IMR-90 (cell line): ENCODE results near the gene ESM1. TPM values are rescaled to one million over a fixed set of nuclear protein-coding genes. Genes with fewer than 3 reads are reported as not detected.

Source experiments
- ATAC-seq: fragments of 200-7000 bp; cut with Tn5 transposase; 2 replicates; pipeline ENCODE4 v1.9.1; 2020; ENCODE audit warnings: low read depth, mild to moderate bottlenecking, moderate library complexity
- BruUV-seq: library from RNA; stranded (reverse); fragments of 400-500 nt; replicated peaks from 2 replicates; lab custom pipeline; 2021; lab: Mats Ljungman, UMichigan
- CTCF ChIA-PET: fragments of 300-600 bp; formaldehyde crosslinking; extraction: SDS; loops from one replicate; lab custom pipeline; 2021; ENCODE audit warnings: antibody characterized with exemption; lab: Yijun Ruan, JAX
- POLR2A ChIA-PET: fragments of 300-600 bp; sonication (Branson Sonifier 250); formaldehyde crosslinking; loops from one replicate; lab custom pipeline; 2022; ENCODE audit warnings: antibody characterized with exemption; ENCODE audit not compliant: unreplicated experiment; lab: Charles Lee
- DNase-seq: peaks from one replicate; pipeline ENCODE4 v3.0.0; 2013
- H2AFZ ChIP-seq: replicated peaks from 2 replicates; pipeline ENCODE3; 2013; ENCODE audit warnings: low read length, mild to moderate bottlenecking; ENCODE audit not compliant: poor library complexity
- H2AK5ac ChIP-seq: 2 replicates; pipeline ENCODE4 v1.6.1; 2013; ENCODE audit warnings: low read depth, low read length, inconsistent platforms
- H2AK9ac ChIP-seq: replicated peaks from 2 replicates; pipeline ENCODE3; 2013; ENCODE audit warnings: mild to moderate bottlenecking, low read depth, low read length, moderate library complexity; ENCODE audit not compliant: poor library complexity
- H2BK120ac ChIP-seq: 2 replicates; pipeline ENCODE4 v1.6.1; 2013; ENCODE audit warnings: low read depth, low read length, inconsistent platforms
- H2BK15ac ChIP-seq: 3 replicates; pipeline ENCODE4 v1.6.1; 2013; ENCODE audit warnings: low read depth, low read length, inconsistent platforms
- H2BK20ac ChIP-seq: 2 replicates; pipeline ENCODE4 v1.6.1; 2013; ENCODE audit warnings: low read depth, mild to moderate bottlenecking, inconsistent platforms, low read length, moderate library complexity
- H2BK5ac ChIP-seq: 2 replicates; pipeline ENCODE4 v1.6.1; 2013; ENCODE audit warnings: mild to moderate bottlenecking, low read depth, low read length, inconsistent platforms; ENCODE audit not compliant: poor library complexity, severe bottlenecking
- H3K14ac ChIP-seq: replicated peaks from 2 replicates; pipeline ENCODE4 v1.6.1; 2013; ENCODE audit warnings: low read depth, low read length, inconsistent platforms
- H3K18ac ChIP-seq: 2 replicates; pipeline ENCODE4 v1.6.1; 2013; ENCODE audit warnings: low read depth, low read length, control low read depth
- H3K23ac ChIP-seq: 2 replicates; pipeline ENCODE4 v1.6.1; 2013; ENCODE audit warnings: low read depth, low read length, inconsistent platforms
- H3K27ac ChIP-seq: 2 replicates; pipeline ENCODE4 v1.5.1; 2013; ENCODE audit warnings: mild to moderate bottlenecking, control low read depth, low read length; ENCODE audit not compliant: insufficient read depth
- H3K27me3 ChIP-seq: 2 replicates; pipeline ENCODE4 v1.6.1; 2013; ENCODE audit warnings: low read length; ENCODE audit not compliant: control insufficient read depth, insufficient read depth
- H3K36me3 ChIP-seq: 2 replicates; pipeline ENCODE4 v1.6.1; 2013; ENCODE audit warnings: low read length, mixed read lengths; ENCODE audit not compliant: control insufficient read depth, insufficient read depth
- H3K4ac ChIP-seq: 2 replicates; pipeline ENCODE4 v1.6.1; 2013; ENCODE audit warnings: low read depth, low read length, inconsistent platforms
- H3K4me1 ChIP-seq: 2 replicates; pipeline ENCODE4 v1.6.1; 2013; ENCODE audit warnings: low read length, mixed read lengths; ENCODE audit not compliant: control insufficient read depth, insufficient read depth
- H3K4me2 ChIP-seq: 2 replicates; pipeline ENCODE4 v1.6.1; 2013; ENCODE audit warnings: low read depth, mild to moderate bottlenecking, control low read depth, low read length, moderate library complexity
- H3K4me3 ChIP-seq: 2 replicates; pipeline ENCODE4 v1.5.1; 2013; ENCODE audit warnings: low read depth, mild to moderate bottlenecking, control low read depth, low read length, moderate library complexity; ENCODE audit not compliant: insufficient read depth
- H3K56ac ChIP-seq: 2 replicates; pipeline ENCODE4 v1.6.1; 2013; ENCODE audit warnings: low read length, inconsistent platforms; ENCODE audit not compliant: insufficient read depth; ENCODE audit errors: extremely low read depth
- H3K79me1 ChIP-seq, 2 experiments: 2 replicates each; pipeline ENCODE4 v1.6.1; 2013; ENCODE audit warnings: low read length in 2 of 2, inconsistent platforms in 1 of 2, low read depth in 1 of 2
- H3K9ac ChIP-seq: 2 replicates; pipeline ENCODE4 v1.6.1; 2013; ENCODE audit warnings: low read depth, low read length, control low read depth
- H3K9me1 ChIP-seq: 2 replicates; pipeline ENCODE4 v1.6.1; 2013; ENCODE audit warnings: low read length, inconsistent platforms; ENCODE audit not compliant: insufficient read depth
- H3K9me3 ChIP-seq: 2 replicates; pipeline ENCODE4 v1.6.1; 2013; ENCODE audit warnings: low read length; ENCODE audit not compliant: control insufficient read depth, insufficient read depth
- H4K20me1 ChIP-seq: 2 replicates; pipeline ENCODE4 v1.6.1; 2013; ENCODE audit warnings: low read length, inconsistent platforms; ENCODE audit not compliant: insufficient read depth
- H4K5ac ChIP-seq: 2 replicates; pipeline ENCODE4 v1.6.1; 2013; ENCODE audit warnings: mild to moderate bottlenecking, low read depth, low read length, control low read depth
- H4K8ac ChIP-seq, 2 experiments: 2 replicates each; pipeline ENCODE4 v1.6.1; 2013; ENCODE audit warnings: low read depth in 2 of 2, low read length in 2 of 2, control low read depth in 1 of 2, inconsistent platforms in 1 of 2
- H4K91ac ChIP-seq: 2 replicates; pipeline ENCODE4 v1.6.1; 2013; ENCODE audit warnings: low read depth, low read length, inconsistent platforms; ENCODE audit not compliant: insufficient read depth
- BHLHE40 ChIP-seq: fragments of 150-350 bp; IDR thresholded peaks from 2 replicates; pipeline ENCODE4 v1.6.1; 2016; ENCODE audit warnings: mild to moderate bottlenecking, low read depth, low read length
- NFE2L2 ChIP-seq: fragments of 150-350 bp; IDR thresholded peaks from 2 replicates; pipeline ENCODE4 v1.6.1; 2016; ENCODE audit warnings: low read depth, mild to moderate bottlenecking, low read length
- RCOR1 ChIP-seq: IDR thresholded peaks from 2 replicates; pipeline ENCODE4 v1.6.1; 2012; ENCODE audit warnings: mild to moderate bottlenecking, low read length, improper control_type of control experiment; ENCODE audit not compliant: insufficient replicate concordance
- WGBS, 2 experiments: methylation state at CpG; one replicate each; pipeline versions ENCODE4 v1.1.5 to v1.1.7; 2013; ENCODE audit warnings: missing lambda C conversion rate in 2 of 2; ENCODE audit not compliant: insufficient read length in 1 of 2; ENCODE audit errors: extremely low coverage in 2 of 2; 5-methylcytosine and 5-hydroxymethylcytosine counted together
- dilution Hi-C: fragments of 300-500 bp; cut with HindIII; formaldehyde crosslinking; loops from one replicate; pipeline ENCODE4 v1.14.3; 2018; ENCODE audit warnings: low sequenced_read_pairs; ENCODE audit not compliant: unreplicated experiment
- in situ Hi-C: fragments of 300-500 bp; cut with MboI; formaldehyde crosslinking; loops from 3 replicates; pipeline ENCODE4 v1.14.3; 2019; ENCODE audit warnings: low sequenced_read_pairs, inconsistent platforms, mixed read lengths
- intact Hi-C: fragments of 100-400 bp; cut with micrococcal nuclease; formaldehyde crosslinking; loops from 2 replicates; pipeline ENCODE4 v1.10.0; 2022
- polyA plus RNA-seq, 3 experiments: library from polyadenylated mRNA; depleted of rRNA; stranded (reverse); fragments of >200 nt; gene quantifications; 2 replicates each; pipeline ENCODE4 v1.2.3, GENCODE V29; 2012; ENCODE audit warnings: low replicate concordance in 1 of 3
- total RNA-seq: library from RNA; depleted of rRNA; stranded (reverse); fragments of >200 nt; gene quantifications from 2 replicates; pipeline ENCODE4 v1.2.3, GENCODE V29; 2012

Gene ESM1
- total and polyA plus RNA-seq, 2 of the 4 experiments (the other 2 are of a cell fraction), result 7.1 to 10.2 TPM

DNA sequence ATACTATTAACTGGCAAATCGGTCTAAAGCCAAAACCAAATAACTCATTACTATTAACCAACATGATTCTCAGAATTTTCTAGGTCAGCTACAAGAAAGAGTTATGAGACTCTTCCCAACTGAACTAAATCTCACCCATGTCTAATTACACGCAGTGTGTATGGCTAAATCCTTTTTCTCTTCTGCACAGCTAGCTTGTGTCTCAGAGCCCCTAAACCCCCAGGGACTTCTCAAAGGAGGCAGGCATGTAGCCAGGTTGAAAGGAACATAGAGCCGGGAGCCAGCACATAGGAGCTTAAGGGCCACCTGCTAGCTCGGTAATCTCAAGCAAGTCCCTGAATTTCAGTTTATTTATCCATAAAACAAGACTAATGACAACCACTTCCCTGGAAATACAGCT is 36.4 kb upstream of the ESM1 start:
- 89% methylated on average over 2 of the region's 4 CpGs; no CpG with 5 or more reads in 1 of the 2 experiments for WGBS, 2 experiments
- H3K4ac ChIP-seq, result no peak overlapping the region
- ATAC-seq (no peak), DNase-seq (no peak)
- TF ChIP-seq RCOR1 (no peak), BHLHE40 (no peak), NFE2L2 (no peak)
- no peaks in the 10 kb centered on the region for H4K20me1 ChIP-seq
- in situ Hi-C loops (no loop called here), dilution Hi-C loops (no loop called here), intact Hi-C loops (no loop called here)
- no peak overlapping the region for H3K4me2 ChIP-seq
- H4K91ac ChIP-seq, result no peak overlapping the region
- no peak overlapping the region for H3K18ac ChIP-seq
- no peak overlapping the region for H3K23ac ChIP-seq
- ChIA-PET POLR2A (no interaction called here), CTCF (no interaction called here)
- BruUV-seq, result no TSS peak
- H4K5ac ChIP-seq, result no peak overlapping the region
- no peak overlapping the region for H3K14ac ChIP-seq
- no peak overlapping the region for H2AFZ ChIP-seq
- H3K27me3 ChIP-seq, result peaks cover 16% of the 10 kb centered on the region
- H3K27ac ChIP-seq, result no peak overlapping the region
- H3K4me3 ChIP-seq, result no peak overlapping the region
- no peak overlapping the region for H3K9ac ChIP-seq
- H2AK5ac ChIP-seq, result no peak overlapping the region
- no peak overlapping the region for H2AK9ac ChIP-seq
- H3K79me1 ChIP-seq, result no peaks in the 10 kb centered on the region
- no peak overlapping the region for H2BK120ac ChIP-seq
- H2BK20ac ChIP-seq, result no peak overlapping the region
- no peaks in the 10 kb centered on the region for H3K9me1 ChIP-seq
- no peaks in the 10 kb centered on the region for H3K9me3 ChIP-seq
- H2BK5ac ChIP-seq, result no peak overlapping the region
- no peak overlapping the region for H4K8ac ChIP-seq
- no peaks in the 10 kb centered on the region for H3K36me3 ChIP-seq
- no peak overlapping the region for H3K56ac ChIP-seq
- no peak overlapping the region for H2BK15ac ChIP-seq
- H3K4me1 ChIP-seq, result no peaks in the 10 kb centered on the region
